Right lobe of liver (tissue), 4 donors: ENCODE data around the gene ZNF107.

Source experiments
- POLR2A ChIP-seq: fragments of 450-650 bp; IDR thresholded peaks from one replicate; pipeline ENCODE4 v1.6.1; 2017; ENCODE audit warnings: antibody characterized with exemption, mild to moderate bottlenecking
- TF ChIP-seq, protein P1 (sequence below), 4 donors: fragments of 200-600 bp in 3 of 4; fragments of 450-650 bp in 1 of 4; IDR thresholded peaks; one replicate each; pipeline versions ENCODE4 v1.5.1 to v1.8.0; 2016 to 2022; ENCODE audit warnings: antibody characterized with exemption in 4 of 4, mild to moderate bottlenecking in 2 of 4
- donor health status: DM: no; HTN: no; CAD: no.
- donor health status: DM: no; HTN: no; CAD: no.
- donor health status: DM: no; HTN: yes; CAD: no.

DNA sequence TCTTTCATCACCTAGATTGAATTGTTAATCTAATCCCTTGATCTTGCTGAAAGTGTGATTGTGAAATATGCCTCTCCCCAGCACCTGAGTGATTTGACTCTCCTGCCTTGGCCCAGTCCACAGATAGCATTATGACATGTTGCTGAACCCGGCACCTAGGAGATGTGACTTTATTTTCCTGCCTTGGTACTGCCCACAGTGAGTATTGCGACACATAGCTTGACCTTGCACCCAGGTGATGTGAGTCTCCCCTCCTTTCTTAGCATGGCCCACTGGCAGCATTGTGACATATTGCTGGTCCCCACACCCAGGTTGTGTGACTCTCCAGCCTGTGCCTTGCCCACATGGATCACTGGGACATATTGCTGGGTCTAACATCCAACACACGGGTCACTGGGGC lies 32.5 kb upstream of the ZNF107 start:
- TF ChIP-seq, protein P1, sequence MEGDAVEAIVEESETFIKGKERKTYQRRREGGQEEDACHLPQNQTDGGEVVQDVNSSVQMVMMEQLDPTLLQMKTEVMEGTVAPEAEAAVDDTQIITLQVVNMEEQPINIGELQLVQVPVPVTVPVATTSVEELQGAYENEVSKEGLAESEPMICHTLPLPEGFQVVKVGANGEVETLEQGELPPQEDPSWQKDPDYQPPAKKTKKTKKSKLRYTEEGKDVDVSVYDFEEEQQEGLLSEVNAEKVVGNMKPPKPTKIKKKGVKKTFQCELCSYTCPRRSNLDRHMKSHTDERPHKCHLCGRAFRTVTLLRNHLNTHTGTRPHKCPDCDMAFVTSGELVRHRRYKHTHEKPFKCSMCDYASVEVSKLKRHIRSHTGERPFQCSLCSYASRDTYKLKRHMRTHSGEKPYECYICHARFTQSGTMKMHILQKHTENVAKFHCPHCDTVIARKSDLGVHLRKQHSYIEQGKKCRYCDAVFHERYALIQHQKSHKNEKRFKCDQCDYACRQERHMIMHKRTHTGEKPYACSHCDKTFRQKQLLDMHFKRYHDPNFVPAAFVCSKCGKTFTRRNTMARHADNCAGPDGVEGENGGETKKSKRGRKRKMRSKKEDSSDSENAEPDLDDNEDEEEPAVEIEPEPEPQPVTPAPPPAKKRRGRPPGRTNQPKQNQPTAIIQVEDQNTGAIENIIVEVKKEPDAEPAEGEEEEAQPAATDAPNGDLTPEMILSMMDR (IDR thresholded peaks at IDR 0.05), result no peak
- no peak for TF ChIP-seq POLR2A
